Prostate gland (tissue), 2 donors: ENCODE data around the gene PIPOX. TPM values are rescaled to one million over a fixed set of nuclear protein-coding genes. Genes with fewer than 3 reads are reported as not detected.

Experiments
- DNase-seq: peaks from one replicate; pipeline ENCODE4 v3.0.0-alpha.2; 2019; ENCODE audit warnings: low spot score
- H3K27ac ChIP-seq, 2 donors: fragments of 200-600 bp; sonication (generic); 2 replicates each; pipeline ENCODE4 v1.5.1; 2017 to 2019
- H3K27me3 ChIP-seq: fragments of 200-600 bp; sonication (generic); replicated peaks from 2 replicates; pipeline ENCODE4 v1.5.1; 2019; ENCODE audit not compliant: insufficient read depth
- H3K36me3 ChIP-seq, 2 donors: fragments of 200-600 bp; sonication (generic); 1 replicate in 1 of 2; 2 replicates in 1 of 2; pipeline versions ENCODE4 v1.5.1 to v1.8.1; 2017 to 2019
- H3K4me1 ChIP-seq: fragments of 200-600 bp; sonication (generic); replicated peaks from 2 replicates; pipeline ENCODE4 v1.5.1; 2019
- H3K4me3 ChIP-seq, 2 donors: fragments of 200-600 bp; sonication (generic); 2 replicates each; pipeline ENCODE4 v1.5.1; 2017 to 2019
- H3K9me3 ChIP-seq: fragments of 200-600 bp; sonication (generic); 2 replicates; pipeline ENCODE4 v1.5.1; 2017
- POLR2A ChIP-seq: fragments of 450-650 bp; IDR thresholded peaks from one replicate; pipeline ENCODE4 v1.6.1; 2016; ENCODE audit warnings: antibody characterized with exemption, mild to moderate bottlenecking
- POLR2AphosphoS5 ChIP-seq: sonication (generic); formaldehyde crosslinking; IDR thresholded peaks from one replicate; pipeline ENCODE4 v1.6.1; 2017; ENCODE audit warnings: antibody characterized with exemption
- WGBS: methylation state at CpG from one replicate; pipeline ENCODE4 v1.1.5; 2018; 5-methylcytosine and 5-hydroxymethylcytosine counted together
- intact Hi-C: fragments of 100-400 bp; cut with DNase I; formaldehyde crosslinking; loops from one replicate; pipeline ENCODE4 v1.14.2; 2022
- total RNA-seq, 2 donors: library from RNA; depleted of rRNA; stranded (reverse); fragments of >200 nt; gene quantifications; one replicate each; pipeline ENCODE4 v1.1.0, GENCODE V29; 2016
- TF ChIP-seq, protein P1 (sequence below), 4 experiments: fragments of 200-600 bp in 2 of 4; fragments of 450-650 bp in 2 of 4; sonication (generic) in 2 of 4; IDR thresholded peaks; 1 replicate in 3 of 4; 2 replicates in 1 of 4; pipeline ENCODE4 v1.5.1; 2016 to 2019; ENCODE audit warnings: antibody characterized with exemption in 4 of 4, mild to moderate bottlenecking in 2 of 4, moderate library complexity in 2 of 4

PIPOX gene
- total RNA-seq, 2 donors from 2014 or later: 3.1 to 6.2 TPM

DNA sequence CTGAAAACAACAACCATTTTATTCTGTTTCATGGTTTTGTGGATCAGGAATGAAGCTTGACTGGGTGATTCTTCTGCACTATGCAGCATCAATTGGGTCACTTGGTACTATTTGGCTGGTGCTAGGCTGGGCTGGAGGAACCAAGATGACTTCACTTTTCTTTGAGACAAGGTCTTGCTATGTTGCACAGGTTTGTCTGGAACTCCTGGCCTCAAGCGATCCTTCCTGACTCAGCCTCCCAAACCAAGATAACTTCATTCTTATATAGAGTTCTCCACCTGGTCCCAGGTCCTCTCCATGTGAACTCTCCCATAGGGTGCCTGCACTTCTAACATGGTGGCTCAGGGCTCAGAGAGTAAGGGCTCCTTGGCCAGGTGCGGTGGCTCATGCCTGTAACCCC, 1.9 kb upstream of the PIPOX start:
- 92% methylated on average over 2 of the region's 2 CpGs for WGBS
- Histone ChIP-seq H3K4me1 (no peaks in the 10 kb centered on the region), H3K9me3 (no peaks in the 10 kb centered on the region), H3K27ac (no peak overlapping the region), H3K27me3 (no peaks in the 10 kb centered on the region), H3K4me3 (no peak overlapping the region), H3K36me3 (no peaks in the 10 kb centered on the region)
- no peak for DNase-seq
- TF ChIP-seq POLR2AphosphoS5: no peak
- no peak for TF ChIP-seq POLR2A
- TF ChIP-seq, protein P1, sequence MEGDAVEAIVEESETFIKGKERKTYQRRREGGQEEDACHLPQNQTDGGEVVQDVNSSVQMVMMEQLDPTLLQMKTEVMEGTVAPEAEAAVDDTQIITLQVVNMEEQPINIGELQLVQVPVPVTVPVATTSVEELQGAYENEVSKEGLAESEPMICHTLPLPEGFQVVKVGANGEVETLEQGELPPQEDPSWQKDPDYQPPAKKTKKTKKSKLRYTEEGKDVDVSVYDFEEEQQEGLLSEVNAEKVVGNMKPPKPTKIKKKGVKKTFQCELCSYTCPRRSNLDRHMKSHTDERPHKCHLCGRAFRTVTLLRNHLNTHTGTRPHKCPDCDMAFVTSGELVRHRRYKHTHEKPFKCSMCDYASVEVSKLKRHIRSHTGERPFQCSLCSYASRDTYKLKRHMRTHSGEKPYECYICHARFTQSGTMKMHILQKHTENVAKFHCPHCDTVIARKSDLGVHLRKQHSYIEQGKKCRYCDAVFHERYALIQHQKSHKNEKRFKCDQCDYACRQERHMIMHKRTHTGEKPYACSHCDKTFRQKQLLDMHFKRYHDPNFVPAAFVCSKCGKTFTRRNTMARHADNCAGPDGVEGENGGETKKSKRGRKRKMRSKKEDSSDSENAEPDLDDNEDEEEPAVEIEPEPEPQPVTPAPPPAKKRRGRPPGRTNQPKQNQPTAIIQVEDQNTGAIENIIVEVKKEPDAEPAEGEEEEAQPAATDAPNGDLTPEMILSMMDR (IDR thresholded peaks at IDR 0.05): no peak
- intact Hi-C loops: no loop called here

DNA sequence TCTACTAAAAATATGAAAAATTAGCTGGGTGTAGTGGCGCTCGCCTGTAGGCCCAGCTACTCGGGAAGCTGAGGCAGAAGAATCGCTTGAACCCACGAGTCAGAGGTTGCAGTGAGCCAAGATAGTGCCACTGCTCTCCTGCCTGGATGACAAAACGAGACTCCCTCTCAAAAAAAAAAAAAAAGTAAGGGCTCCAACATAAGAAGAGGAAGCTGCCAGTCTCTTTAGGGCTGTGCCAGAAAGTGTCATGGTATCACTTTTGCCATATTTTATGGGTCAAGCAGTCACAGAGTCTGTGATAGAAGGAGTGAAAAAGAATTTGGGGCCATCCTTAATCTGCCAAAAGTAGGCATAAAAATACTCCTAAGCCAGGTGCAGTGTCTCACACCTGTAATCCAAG, 1.4 kb upstream of the PIPOX start:
- no peaks in the 10 kb centered on the region for H3K9me3 ChIP-seq
- TF ChIP-seq POLR2AphosphoS5 (no peak), POLR2A (no peak)
- TF ChIP-seq, protein P1 (IDR thresholded peaks at IDR 0.05): no peak
- WGBS: 87% methylated on average over 6 of the region's 6 CpGs
- H3K27me3 ChIP-seq: no peaks in the 10 kb centered on the region
- no peak overlapping the region for H3K27ac ChIP-seq
- H3K36me3 ChIP-seq: no peaks in the 10 kb centered on the region
- DNase-seq: no peak
- H3K4me1 ChIP-seq: no peaks in the 10 kb centered on the region
- H3K4me3 ChIP-seq: no peak overlapping the region
- intact Hi-C loops: no loop called here

DNA sequence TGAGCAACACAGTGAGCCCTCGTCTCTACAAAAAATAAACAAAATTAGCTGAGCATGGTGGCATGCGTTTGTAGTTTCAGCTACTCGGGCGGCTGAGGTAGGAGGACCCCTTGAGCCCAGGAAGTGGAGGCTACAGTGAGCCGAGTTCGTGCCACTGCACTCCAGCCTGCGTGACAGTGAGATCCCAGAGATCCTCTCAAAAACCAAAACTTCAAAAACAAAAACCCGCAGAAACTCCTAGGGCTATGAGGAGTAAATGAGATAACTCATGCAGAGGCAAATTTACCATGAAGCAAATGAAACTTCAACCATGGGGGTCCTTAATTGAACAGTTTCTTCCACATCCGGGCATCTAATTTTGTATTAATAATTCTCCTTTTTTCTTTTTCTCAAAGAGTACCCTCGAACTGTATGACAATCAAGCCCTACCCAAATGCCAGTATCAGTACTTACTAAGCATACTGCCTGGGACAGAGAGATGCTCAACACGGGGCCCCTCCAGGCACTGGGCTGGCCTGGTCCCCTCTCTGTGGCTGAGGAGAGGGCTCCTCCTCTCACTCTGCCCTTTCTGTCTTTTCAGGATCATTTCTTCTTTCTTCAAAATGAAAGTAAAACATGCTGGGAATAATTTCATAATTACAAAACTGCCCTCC, 789 bp upstream of the PIPOX start:
- TF ChIP-seq POLR2A (no peak), POLR2AphosphoS5 (no peak)
- TF ChIP-seq, protein P1 (IDR thresholded peaks at IDR 0.05): no peak
- Histone ChIP-seq H3K27ac (no peak overlapping the region), H3K27me3 (no peaks in the 10 kb centered on the region), H3K9me3 (no peaks in the 10 kb centered on the region), H3K36me3 (no peaks in the 10 kb centered on the region), H3K4me1 (no peaks in the 10 kb centered on the region), H3K4me3 (no peak overlapping the region)
- intact Hi-C loops: no loop called here
- WGBS: 83% methylated on average over 11 of the region's 11 CpGs
- no peak for DNase-seq

DNA sequence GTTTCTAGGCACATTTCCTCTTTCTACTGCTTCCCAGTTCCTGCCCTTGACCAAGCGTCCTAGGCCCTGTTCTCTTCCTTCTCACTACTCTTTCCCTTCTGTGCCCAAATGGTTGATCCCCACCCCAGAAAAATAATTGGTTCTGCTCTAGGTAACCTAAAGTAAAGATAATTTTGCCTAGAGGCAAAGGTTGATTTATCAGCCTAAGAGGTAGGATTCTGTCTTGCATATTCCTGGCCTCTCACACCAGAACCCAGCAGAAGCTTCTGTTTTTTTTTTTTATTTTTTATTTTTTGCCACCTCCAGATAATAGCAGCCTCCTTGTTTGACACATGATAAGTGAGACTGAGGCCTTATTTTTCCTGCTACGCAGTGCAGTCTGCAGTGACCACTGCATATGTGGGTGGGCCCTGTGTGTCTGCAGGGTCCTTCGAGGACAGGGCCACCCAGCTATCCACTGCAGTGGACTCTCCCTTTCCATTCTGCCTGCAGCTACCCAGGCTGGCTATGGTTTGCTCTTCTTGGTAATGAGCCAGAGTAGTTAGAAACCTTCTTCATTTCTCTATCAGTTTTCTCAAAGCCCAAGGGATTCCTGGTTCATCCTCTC, 701 bp downstream of the PIPOX start:
- H3K4me3 ChIP-seq: no peak overlapping the region
- no peaks in the 10 kb centered on the region for H3K27me3 ChIP-seq
- intact Hi-C loops: no loop called here
- H3K4me1 ChIP-seq: no peaks in the 10 kb centered on the region
- no peaks in the 10 kb centered on the region for H3K9me3 ChIP-seq
- TF ChIP-seq POLR2A (no peak), POLR2AphosphoS5 (no peak)
- TF ChIP-seq, protein P1 (IDR thresholded peaks at IDR 0.05): no peak
- no peaks in the 10 kb centered on the region for H3K36me3 ChIP-seq
- DNase-seq: no peak
- WGBS: 83% methylated on average over 3 of the region's 3 CpGs
- H3K27ac ChIP-seq: no peak overlapping the region

DNA sequence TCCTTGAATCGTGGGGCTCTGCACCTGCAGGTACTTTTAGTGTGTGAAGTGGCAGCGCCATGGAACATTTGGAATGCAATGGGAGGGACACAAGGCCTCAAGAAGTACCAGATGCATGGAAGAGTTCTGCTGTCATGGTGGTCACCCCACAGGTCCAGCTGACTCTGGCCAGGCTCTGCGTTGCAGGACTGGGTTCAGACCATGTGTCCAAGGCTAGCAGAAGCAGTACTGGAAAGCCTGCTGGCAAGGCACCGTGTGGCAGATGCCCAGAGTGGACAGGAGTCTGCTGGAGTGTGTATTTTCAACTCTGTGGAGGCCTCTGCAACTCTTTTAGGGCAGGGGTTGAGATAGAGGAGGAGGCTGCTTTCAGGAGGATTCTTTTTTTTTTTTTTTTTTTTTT, 2.1 kb downstream of the PIPOX start:
- no peaks in the 10 kb centered on the region for H3K36me3 ChIP-seq
- TF ChIP-seq POLR2AphosphoS5 (no peak), POLR2A (no peak)
- TF ChIP-seq, protein P1 (IDR thresholded peaks at IDR 0.05): no peak
- H3K4me1 ChIP-seq: no peaks in the 10 kb centered on the region
- H3K27ac ChIP-seq: no peak overlapping the region
- DNase-seq: no peak
- H3K4me3 ChIP-seq: no peak overlapping the region
- 92% methylated on average over 4 of the region's 4 CpGs for WGBS
- H3K9me3 ChIP-seq: no peaks in the 10 kb centered on the region
- H3K27me3 ChIP-seq: no peaks in the 10 kb centered on the region
- intact Hi-C loops: no loop called here
